Measurements from ENCODE around the gene SNX11.

DNA sequence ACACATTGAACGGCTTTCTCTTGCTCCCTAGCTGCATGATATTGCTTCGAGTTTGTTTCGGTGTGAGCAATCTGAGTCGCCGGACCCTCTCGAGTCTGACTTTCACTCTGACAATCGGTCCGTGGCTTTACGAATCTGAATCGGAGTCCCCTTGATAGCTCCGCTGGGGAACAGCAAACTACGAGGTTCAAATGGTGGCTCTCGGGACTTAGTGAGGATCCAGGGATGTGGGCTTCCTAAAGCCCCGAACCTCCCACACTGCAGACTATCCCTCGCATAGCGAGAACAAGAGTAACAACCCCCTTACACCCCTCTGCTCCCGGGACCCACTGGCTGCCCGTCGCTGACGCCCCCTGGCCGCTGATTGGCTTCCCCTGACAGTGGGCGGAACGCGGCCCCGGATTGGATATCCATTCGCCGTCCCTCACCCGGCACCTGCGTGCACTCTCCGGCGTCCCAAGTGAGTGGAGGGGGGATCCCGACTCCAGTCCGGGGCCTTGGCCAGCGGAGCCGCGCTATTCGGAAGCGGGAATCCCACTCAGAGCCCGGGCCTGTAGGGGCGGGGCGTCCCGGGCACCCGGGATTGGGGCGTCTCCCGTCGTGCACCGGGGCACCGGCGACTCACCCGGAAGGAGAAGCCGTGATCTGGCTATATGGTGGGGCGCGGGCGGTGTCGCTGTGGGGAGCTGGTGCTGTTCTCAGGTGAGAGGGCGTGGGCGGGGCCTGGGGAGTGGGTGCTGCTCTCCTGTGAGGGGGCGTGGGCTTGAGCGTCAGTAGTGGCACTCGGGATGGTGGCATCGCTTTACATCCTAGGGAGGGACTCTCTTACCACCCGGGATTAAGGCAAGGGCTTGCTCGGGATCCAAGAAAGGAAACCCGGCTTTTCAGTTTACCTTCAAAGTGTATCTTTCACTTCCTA, at the start of gene SNX11:
- TF ChIP-seq, protein P1, sequence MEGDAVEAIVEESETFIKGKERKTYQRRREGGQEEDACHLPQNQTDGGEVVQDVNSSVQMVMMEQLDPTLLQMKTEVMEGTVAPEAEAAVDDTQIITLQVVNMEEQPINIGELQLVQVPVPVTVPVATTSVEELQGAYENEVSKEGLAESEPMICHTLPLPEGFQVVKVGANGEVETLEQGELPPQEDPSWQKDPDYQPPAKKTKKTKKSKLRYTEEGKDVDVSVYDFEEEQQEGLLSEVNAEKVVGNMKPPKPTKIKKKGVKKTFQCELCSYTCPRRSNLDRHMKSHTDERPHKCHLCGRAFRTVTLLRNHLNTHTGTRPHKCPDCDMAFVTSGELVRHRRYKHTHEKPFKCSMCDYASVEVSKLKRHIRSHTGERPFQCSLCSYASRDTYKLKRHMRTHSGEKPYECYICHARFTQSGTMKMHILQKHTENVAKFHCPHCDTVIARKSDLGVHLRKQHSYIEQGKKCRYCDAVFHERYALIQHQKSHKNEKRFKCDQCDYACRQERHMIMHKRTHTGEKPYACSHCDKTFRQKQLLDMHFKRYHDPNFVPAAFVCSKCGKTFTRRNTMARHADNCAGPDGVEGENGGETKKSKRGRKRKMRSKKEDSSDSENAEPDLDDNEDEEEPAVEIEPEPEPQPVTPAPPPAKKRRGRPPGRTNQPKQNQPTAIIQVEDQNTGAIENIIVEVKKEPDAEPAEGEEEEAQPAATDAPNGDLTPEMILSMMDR (IDR thresholded peaks at IDR 0.05): peak in 1 of 3 donors; percentile 24
- no peak for TF ChIP-seq POLR2A (IDR thresholded peaks at IDR 0.05)
